ACC112 (cell line): ENCODE data around the gene MRGPRF.
A peak's percentile ranks its signal among the peaks of the same experiment; 100 is the strongest.

Source experiments
- H2AFZ ChIP-seq: fragments of 200-600 bp; sonication (generic); one replicate; pipeline ENCODE4 v1.6.0; 2017; ENCODE audit warnings: antibody characterized with exemption, low read length; ENCODE audit not compliant: unreplicated experiment
- H3K27ac ChIP-seq: fragments of 200-600 bp; sonication (generic); 2 replicates; pipeline ENCODE4 v1.5.1; 2014; ENCODE audit warnings: low read depth, mild to moderate bottlenecking, antibody characterized with exemption, low read length, moderate library complexity
- H3K27me3 ChIP-seq: fragments of 200-600 bp; sonication (generic); 2 replicates; pipeline ENCODE4 v1.6.1; 2014; ENCODE audit warnings: mild to moderate bottlenecking, antibody characterized with exemption, low read length, moderate library complexity, mixed read lengths; ENCODE audit not compliant: insufficient read depth
- H3K36me3 ChIP-seq: fragments of 200-600 bp; sonication (generic); 2 replicates; pipeline ENCODE4 v1.6.1; 2016; ENCODE audit warnings: mild to moderate bottlenecking, antibody characterized with exemption, low read length, moderate library complexity, mixed read lengths; ENCODE audit not compliant: insufficient read depth
- H3K4me1 ChIP-seq: fragments of 200-600 bp; sonication (generic); one replicate; pipeline ENCODE4 v1.6.1; 2016; ENCODE audit warnings: low read length, mixed read lengths; ENCODE audit not compliant: insufficient read depth, unreplicated experiment, control insufficient read depth
- H3K4me3 ChIP-seq: fragments of 200-600 bp; sonication (generic); 2 replicates; pipeline ENCODE4 v1.5.1; 2014; ENCODE audit warnings: mild to moderate bottlenecking, low read depth, low read length
- H3K79me2 ChIP-seq: fragments of 200-600 bp; sonication (generic); one replicate; pipeline ENCODE4 v1.6.0; 2016; ENCODE audit warnings: low read length; ENCODE audit not compliant: control insufficient read depth, unreplicated experiment, insufficient read depth

MRGPRF gene

DNA sequence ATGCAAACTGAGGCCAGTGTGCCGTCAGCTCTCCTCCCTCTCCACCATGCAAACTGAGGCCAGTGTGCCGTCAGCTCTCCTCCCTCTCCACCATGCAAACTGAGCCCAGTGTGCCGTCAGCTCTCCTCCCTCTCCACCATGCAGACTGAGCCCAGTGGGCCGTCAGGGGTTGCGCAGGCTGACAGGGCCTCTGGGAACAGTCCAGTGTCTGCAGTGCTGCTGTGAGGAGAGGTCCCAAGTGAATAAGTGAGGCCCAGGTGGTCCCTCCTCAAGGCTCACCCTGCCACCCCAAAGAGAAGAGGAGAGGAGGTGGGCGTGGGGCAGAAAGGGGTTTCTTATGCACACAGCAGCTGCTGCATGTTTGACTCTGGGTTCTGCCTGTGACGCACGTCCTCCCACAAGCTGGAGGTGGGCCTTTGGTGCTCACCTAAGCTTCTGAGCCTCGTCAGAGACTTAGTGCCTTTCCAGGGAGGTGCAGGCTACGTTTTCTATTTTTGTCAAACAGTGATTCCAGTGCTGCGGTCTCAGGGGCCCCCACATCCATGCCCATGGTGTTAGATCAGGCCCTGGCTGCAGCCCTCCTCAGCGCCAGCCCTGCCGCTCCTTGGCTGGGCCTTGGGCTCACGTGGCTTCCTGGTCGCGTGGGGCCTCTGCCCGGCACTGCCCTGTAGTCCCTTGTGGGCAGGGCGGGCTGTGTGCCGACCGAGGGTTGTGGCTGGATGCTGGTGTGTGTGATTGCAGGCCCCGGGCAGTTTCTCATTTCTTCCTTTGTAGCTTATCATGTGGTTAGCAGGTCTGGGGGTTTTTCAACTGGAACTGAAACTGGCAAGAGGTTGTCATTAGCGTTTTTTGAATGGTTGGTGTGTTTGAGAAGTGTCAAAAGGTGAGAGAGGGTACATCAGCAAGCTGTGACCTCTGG is 42.8 kb upstream of the MRGPRF start:
- Histone ChIP-seq H2AFZ (no peak overlapping the region), H3K36me3 (no peaks in the 10 kb centered on the region), H3K27ac (no peak overlapping the region), H3K4me3 (no peak overlapping the region), H3K4me1 (peaks cover 2% of the 10 kb centered on the region), H3K27me3 (no peaks in the 10 kb centered on the region), H3K79me2 (peaks cover 27% of the 10 kb centered on the region)

- peaks cover 3% of the 10 kb centered on the region for H3K4me1 ChIP-seq
- H2AFZ ChIP-seq: no peak overlapping the region
- H3K27me3 ChIP-seq: no peaks in the 10 kb centered on the region
- no peaks in the 10 kb centered on the region for H3K36me3 ChIP-seq
- H3K27ac ChIP-seq: no peak overlapping the region
- H3K79me2 ChIP-seq: peaks cover 32% of the 10 kb centered on the region
- no peak overlapping the region for H3K4me3 ChIP-seq
These were observed 42.2 kb upstream of the MRGPRF start for GRCh38 chr11:69055212-69055586.

DNA sequence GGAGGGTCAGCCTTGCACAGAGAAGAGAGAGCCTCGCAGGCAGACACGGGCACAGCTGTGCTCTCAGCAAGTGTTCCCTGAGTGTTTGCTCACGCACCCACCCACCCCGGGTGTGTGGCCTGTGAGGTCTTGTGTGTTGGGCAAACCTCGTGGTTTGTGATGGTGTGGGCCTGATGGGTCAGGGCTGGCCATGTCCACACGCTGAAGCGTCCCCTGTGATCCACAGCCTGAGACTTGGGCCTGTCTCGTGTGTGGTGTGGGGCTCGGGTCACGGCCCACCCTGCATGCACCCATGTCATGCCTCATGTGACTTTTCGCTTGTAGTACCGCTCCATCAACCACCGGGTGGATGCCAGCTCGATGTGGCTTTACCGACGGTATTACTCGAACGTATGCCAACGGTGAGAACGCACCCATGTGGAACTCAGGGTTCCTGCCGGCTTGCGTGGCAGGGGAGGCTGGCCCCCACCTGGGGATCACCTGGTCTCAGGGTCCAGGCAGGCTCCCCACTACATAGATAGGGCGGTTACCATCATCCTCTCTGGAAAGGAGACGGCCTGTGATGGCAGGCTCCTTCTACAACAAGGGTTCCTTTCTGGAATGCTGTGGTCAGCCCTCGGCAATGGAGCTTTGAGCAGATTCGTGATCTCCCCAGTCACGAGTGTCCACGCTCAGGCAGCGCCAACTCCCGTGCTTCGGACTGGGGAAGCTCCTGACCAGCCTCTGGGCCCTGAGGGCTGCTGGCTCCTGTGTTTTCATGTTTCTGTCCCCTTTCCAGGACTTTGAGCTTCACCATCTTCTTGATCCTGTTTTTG is 41.6 kb upstream of the MRGPRF start:
- no peak overlapping the region for H2AFZ ChIP-seq
- no peak overlapping the region for H3K4me3 ChIP-seq
- H3K4me1 ChIP-seq: peaks cover 7% of the 10 kb centered on the region
- no peaks in the 10 kb centered on the region for H3K27me3 ChIP-seq
- H3K79me2 ChIP-seq: peaks cover 38% of the 10 kb centered on the region
- no peaks in the 10 kb centered on the region for H3K36me3 ChIP-seq
- H3K27ac ChIP-seq: no peak overlapping the region

DNA sequence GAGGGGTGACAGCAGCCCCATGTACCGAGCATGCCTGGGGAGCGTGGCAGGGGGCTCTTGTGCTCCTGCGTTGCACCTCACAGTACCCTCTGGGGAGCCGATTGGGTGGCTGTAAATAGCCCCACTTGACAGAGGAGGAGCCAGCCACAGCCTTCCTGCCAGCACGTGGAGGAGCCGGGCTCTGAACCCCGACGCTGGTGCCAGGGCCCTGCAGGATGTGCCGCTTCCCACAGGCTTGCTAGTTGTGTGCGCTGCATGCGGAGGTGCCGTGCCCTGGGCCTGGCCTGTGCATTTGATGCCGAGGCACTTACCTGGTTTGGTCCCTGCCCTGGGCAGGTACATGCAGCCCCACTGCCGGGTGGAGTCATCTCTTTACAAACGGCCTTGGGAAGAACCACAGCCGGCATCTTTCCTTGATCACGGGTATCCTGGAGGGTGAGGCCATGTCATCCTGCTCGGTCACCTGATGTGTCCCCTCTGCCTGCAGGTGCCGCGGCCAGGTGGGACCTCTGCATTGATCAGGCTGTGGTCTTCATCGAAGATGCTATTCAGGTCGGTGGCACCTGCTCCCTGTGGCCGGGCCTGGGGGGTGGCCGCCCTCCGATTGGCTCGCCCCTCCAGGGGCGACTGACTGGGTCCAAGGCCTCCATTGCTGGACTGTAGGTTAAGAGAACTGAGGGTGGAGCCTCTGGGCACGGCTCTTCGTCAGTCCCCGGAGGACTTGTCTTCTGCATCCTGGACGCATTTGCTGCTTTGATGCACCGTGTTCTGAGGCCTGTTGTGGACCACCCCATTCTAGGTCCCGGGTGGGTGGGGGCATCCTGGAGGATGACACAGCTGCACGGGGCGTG is 40.7 kb upstream of the MRGPRF start:
- H3K27ac ChIP-seq: no peak overlapping the region
- H3K27me3 ChIP-seq: no peaks in the 10 kb centered on the region
- H2AFZ ChIP-seq: no peak overlapping the region
- H3K4me3 ChIP-seq: no peak overlapping the region
- peaks cover 9% of the 10 kb centered on the region for H3K4me1 ChIP-seq
- H3K79me2 ChIP-seq: peaks cover 46% of the 10 kb centered on the region
- H3K36me3 ChIP-seq: no peaks in the 10 kb centered on the region

DNA sequence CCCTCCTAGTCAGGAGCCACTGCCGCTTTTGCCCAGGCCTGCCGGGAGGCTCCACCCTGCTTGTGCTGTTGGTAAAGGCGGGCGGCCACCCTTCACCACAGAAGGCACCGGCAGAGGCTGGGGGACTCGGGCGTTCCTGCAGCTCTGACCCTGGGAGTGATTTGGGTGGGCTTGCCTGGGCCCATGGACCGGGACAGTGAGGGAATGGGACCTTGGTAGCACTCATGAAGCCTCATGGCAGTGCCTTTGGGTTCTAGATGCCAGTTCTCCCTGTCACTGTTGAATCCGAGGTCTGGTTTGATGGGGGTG is 40.1 kb upstream of the MRGPRF start:
- Histone ChIP-seq H3K27ac (no peak overlapping the region), H3K4me3 (no peak overlapping the region), H3K36me3 (no peaks in the 10 kb centered on the region), H3K27me3 (no peaks in the 10 kb centered on the region), H2AFZ (no peak overlapping the region), H3K79me2 (peaks cover 46% of the 10 kb centered on the region), H3K4me1 (peaks cover 12% of the 10 kb centered on the region)

- Histone ChIP-seq H3K27me3 (no peaks in the 10 kb centered on the region), H3K4me1 (peaks cover 15% of the 10 kb centered on the region), H3K79me2 (peaks cover 46% of the 10 kb centered on the region), H3K27ac (no peak overlapping the region), H3K36me3 (no peaks in the 10 kb centered on the region), H3K4me3 (no peak overlapping the region), H2AFZ (no peak overlapping the region)
These were observed 39.5 kb upstream of the MRGPRF start for GRCh38 chr11:69052343-69053168.

DNA sequence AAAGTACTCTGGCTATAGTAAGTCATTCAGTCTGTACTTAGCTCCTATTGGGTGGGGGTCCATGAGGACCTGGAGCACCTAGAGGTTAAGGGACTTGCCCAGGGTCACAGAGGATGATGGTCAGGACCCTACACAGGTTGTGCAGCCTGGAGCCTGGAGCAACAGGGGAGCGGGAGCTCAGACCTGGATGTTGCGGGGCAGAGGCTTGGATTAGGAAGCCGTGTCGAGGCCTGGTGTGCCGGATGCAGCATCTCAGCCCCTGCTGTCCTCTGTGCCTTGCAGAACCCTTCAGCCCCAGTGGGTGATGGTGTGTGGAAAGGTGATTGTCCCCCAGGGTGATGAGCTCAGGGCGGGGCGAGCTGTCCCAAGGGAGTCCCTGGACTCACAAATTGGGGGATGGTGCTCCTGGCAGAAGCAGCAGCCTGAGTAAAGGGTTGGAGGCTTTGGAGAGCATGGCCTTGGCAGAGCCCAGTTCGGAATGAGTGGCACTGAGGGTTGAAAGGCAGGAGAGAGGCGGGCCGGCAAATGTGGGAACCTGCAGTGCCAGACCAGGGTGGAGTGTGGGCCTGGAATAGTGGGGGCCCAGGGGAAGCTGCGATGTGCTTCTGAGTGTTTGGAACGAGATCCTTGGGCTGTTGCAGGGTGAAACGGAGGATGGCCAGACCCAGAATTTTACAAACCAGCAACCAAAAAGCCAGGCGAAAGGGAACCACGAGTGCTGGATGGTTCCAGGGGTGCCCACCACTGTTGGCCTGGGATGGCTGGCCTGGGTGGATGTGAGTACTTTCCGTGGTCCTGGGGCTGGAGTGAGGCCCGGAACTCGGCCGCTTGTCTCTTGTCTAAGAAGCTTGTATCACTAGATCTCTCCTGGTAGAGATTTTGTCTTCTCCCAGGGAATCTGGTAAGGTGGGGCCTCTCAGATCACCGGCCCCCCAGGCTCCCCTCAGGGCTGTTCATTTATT is 38.6 kb upstream of the MRGPRF start:
- Histone ChIP-seq H3K79me2 (peaks cover 46% of the 10 kb centered on the region), H3K27ac (no peak overlapping the region), H2AFZ (no peak overlapping the region), H3K4me1 (peaks cover 15% of the 10 kb centered on the region), H3K4me3 (no peak overlapping the region), H3K27me3 (no peaks in the 10 kb centered on the region), H3K36me3 (no peaks in the 10 kb centered on the region)

GRCh38 chr11:69050592-69051380 is 37.7 kb upstream of the MRGPRF start:
- H2AFZ ChIP-seq: no peak overlapping the region
- no peak overlapping the region for H3K27ac ChIP-seq
- peaks cover 46% of the 10 kb centered on the region for H3K79me2 ChIP-seq
- H3K4me1 ChIP-seq: peaks cover 15% of the 10 kb centered on the region
- H3K36me3 ChIP-seq: no peaks in the 10 kb centered on the region
- no peaks in the 10 kb centered on the region for H3K27me3 ChIP-seq
- no peak overlapping the region; the same call in 1 of the 2 replicates for H3K4me3 ChIP-seq

DNA sequence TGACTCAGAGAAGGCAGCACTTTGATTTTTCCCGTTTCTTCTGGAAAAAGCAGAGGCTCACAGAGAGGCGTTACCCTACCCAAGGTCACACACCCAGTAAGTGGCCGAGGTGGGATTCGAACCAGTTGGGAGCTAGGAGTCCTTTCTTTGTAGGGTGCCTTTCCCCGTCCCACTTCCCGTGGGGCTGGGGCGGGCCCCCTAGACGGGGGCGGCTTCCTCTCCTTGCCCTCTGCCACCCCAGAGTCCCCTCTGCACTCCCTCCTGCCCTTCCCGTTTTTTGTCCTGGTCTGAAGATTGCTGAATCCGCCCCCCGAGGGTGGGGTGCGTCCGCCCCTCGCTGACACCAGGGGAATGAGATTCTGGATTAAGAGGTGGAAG is 36.4 kb upstream of the MRGPRF start:
- Histone ChIP-seq H3K36me3 (no peaks in the 10 kb centered on the region), H3K4me1 (peaks cover 20% of the 10 kb centered on the region), H3K27ac (no peak overlapping the region; the same call in 1 of the 2 replicates), H2AFZ (no peak overlapping the region), H3K27me3 (no peaks in the 10 kb centered on the region), H3K4me3 (peak overlapping the region; percentile 92), H3K79me2 (peaks cover 46% of the 10 kb centered on the region)
